SH-SY5Y (cell line): ENCODE data around the gene GDAP1L1.

Experiments used
- GATA2 ChIP-seq: IDR thresholded peaks from 2 replicates; pipeline ENCODE4 v1.6.1; 2011; ENCODE audit warnings: mild to moderate bottlenecking, low read depth, low read length
- GATA3 ChIP-seq: IDR thresholded peaks from 2 replicates; pipeline ENCODE4 v1.6.1; 2011; ENCODE audit warnings: low read depth, mild to moderate bottlenecking, low read length, moderate library complexity

GRCh38 chr20:44287272-44288097 is 40.4 kb downstream of the GDAP1L1 start:
- TF ChIP-seq GATA2 (no peak), GATA3 (no peak)
